GM20000 (cell line): ENCODE results near the gene FAM174C.

Source experiments
- DNase-seq: peaks from one replicate; pipeline ENCODE4 v3.0.0; 2012; ENCODE audit warnings: low spot score
- TF ChIP-seq, protein P1 (sequence below): IDR thresholded peaks from 2 replicates; pipeline ENCODE4 v1.5.1; 2012; ENCODE audit warnings: mild to moderate bottlenecking, control low read depth; ENCODE audit errors: extremely low read depth, missing control alignments

The FAM174C gene

DNA sequence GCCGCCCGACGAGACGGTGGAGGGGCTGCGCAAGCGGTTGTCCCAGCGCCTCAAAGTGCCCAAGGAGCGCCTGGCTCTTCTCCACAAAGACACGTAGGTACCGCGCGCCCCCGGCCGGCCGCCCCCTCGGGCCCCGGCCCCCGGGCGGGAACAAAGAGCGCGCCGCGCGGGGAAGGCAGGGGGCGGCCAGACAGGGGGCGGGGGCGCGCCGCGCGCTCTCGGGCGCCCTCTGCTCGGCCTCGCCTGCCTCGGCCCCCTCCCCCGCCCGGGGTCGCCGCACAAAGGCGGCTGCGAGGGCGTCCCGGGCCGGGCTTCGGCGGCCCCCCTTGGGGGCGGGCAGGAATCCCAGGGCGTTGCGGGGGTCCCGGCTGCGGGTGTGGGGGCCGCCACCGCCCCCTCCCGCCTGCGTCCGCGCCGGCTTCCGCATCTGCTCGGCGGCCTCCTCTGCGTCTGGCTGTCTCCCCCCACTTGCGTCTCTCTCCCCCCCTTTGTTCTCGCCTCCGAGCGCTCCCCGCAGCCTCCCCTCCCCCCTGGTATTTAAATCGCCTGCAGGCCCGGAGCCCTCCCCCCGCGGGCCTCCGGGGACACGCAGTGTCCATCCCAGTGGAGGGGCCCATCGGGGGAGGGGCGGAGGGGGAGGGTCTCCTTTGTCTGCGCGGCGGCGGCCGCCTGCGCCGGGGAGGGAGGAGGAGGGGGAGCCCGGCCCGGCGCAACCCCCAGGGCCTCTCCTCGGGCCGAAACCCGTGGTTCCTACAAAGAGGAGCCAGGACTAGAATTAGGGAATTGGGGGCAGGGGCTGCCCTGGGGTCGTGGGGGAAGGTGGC lies 24.7 kb upstream of the FAM174C start:
- DNase-seq = peak; percentile 78
- TF ChIP-seq, protein P1, sequence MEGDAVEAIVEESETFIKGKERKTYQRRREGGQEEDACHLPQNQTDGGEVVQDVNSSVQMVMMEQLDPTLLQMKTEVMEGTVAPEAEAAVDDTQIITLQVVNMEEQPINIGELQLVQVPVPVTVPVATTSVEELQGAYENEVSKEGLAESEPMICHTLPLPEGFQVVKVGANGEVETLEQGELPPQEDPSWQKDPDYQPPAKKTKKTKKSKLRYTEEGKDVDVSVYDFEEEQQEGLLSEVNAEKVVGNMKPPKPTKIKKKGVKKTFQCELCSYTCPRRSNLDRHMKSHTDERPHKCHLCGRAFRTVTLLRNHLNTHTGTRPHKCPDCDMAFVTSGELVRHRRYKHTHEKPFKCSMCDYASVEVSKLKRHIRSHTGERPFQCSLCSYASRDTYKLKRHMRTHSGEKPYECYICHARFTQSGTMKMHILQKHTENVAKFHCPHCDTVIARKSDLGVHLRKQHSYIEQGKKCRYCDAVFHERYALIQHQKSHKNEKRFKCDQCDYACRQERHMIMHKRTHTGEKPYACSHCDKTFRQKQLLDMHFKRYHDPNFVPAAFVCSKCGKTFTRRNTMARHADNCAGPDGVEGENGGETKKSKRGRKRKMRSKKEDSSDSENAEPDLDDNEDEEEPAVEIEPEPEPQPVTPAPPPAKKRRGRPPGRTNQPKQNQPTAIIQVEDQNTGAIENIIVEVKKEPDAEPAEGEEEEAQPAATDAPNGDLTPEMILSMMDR = no peak

DNA sequence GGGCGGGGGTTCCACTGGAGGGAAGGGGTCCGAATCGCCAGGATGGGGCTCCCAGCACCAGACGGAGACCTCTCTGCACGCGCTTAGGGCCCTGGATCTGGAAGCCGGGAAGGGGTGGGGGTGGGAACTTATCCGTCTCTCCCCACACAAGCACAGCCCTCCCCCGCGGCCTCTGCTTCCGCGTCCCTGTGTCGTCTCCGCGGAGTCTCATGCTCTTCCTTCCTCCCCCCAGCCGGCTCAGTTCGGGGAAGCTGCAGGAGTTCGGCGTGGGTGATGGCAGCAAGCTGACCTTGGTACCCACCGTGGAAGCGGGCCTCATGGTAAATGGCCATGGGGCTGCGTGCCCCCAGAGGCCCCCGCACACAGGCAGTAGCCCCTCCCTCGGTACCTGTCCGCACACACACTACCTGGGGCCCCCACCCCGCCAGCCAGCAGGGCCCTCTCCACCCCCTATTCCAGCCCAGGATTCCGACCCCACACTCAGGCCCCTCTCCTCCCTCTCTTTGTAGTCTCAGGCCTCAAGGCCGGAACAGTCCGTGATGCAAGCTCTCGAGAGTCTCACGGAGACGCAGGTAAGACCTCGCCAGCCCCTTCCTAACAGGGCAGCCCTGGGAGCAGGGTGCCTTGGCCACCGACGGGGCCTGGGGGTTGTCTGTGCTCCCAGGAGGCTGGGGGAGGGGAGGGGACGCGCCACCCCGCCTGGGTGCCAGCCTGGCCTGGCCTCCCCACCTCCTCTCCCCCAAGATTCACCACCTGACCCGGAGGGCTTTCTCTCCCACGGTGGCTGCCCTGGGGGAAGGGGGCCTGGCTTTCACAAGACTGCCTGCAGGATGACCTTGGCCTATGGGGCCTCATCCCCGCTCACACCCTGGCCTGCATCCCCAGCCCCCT lies 23.8 kb upstream of the FAM174C start:
- DNase-seq = peak; percentile 53
- TF ChIP-seq, protein P1 = no peak

DNA sequence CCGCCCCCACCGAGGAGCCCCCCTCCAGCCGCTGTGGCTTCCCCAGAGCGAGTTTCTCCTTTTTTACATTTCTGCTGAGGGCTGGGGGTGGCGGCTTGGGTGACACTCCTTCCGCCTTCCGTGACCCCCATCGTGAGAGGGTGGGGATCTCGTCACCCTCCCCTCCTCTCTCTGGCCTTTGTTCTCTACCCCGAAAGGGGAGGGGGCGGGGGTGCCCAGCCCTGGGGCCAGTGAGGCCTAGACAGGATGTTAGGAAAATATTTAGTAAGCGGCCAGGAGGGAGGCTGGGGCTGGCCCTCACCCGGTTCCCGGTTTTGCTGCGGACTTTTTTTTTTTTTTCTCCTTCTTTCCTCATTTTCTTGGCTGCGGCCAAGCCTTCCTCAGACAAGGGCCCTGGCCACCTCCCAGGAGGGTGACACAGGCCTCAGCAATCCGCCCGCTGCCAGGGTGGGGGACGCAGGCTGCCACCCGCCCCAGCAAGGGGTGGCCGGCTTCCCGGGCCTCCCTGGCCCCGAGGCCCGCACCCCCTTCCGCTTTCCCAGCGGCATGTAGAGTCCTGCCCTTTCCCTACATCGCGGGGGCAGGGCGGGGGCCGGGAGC lies 23.0 kb upstream of the FAM174C start:
- TF ChIP-seq, protein P1 = no peak
- peak; percentile 72 for DNase-seq

DNA sequence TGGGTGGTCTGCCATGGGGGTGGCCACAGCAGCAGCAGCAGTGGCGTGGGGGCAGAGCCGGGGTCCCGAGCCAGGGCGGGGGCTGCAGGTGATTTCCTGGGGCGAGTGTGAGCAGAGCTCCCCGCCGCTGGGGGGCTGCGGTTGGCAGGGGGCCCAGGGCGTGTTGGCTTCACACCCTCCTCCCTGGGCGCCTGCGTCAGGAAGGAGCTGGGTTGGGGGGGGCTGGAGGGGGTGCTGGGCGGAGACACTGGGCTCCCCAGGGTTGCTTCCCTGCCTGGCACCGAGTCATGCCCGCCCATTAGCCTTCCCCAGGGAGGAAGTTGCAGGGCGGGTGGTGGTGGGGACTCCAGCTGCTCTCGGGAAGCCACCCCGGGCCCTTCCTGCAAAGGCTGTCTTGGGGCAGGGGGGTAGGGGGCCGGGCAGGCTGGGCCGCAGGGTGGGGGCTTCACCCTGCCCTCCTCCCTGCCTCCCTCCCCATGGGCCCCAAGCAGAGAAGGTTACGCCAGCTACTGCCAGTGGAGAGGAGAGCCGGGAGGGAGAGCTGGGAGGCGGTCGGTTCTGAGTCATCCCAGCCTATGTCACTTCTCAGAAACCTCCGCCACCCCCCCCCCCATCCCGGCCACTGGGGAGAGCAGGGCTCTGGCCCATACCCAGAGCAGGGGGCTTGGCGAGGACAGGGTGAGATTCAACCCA lies 22.4 kb upstream of the FAM174C start:
- peak; percentile 75 for DNase-seq
- TF ChIP-seq, protein P1 = no peak

DNA sequence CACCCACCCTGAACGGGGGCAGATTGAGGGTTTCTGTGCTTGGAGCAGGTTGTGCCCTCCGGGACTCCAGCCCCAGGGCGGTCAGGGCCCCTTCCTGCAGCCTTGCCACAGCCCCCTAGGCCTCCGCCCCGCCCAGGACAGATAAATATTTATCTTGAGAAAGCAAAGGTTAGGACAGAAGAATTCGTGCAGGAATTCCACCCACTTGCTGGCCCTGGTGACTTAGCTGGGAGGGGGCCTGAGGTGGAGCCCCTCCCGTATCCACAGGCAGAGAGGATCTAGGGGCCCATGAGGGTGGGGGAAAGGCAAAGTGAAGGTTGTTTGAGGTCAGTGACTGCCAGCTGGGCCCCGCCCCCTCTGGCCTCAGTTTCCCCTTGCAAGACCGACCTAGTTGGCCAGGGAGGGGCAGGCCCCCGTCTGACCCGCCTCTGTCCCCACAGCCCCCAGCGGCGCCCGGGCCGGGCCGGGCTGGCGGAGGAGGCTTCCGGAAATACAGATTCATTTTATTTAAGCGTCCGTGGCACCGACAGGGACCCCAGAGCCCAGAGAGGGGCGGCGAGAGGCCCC lies 21.7 kb upstream of the FAM174C start:
- TF ChIP-seq, protein P1 = no peak
- DNase-seq = no peak

DNA sequence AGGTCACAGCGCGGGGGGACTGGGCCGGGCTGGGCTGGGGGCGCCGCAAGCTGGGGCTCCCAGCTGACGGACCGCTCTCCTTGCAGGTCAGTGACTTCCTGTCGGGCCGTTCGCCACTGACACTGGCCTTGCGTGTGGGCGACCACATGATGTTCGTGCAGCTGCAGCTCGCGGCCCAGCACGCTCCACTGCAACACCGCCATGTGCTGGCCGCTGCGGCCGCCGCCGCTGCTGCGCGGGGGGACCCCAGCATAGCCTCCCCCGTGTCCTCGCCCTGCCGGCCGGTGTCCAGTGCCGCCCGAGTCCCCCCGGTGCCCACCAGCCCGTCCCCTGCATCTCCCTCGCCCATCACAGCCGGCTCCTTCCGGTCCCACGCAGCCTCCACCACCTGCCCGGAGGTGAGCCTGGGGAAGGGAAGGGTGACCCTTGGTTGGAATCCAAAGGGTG lies 21.2 kb upstream of the FAM174C start:
- DNase-seq = no peak
- TF ChIP-seq, protein P1 = no peak
